MM.1S (cell line): ENCODE measurements around the gene NBPF26.
"Not testable (repeated sequence)": the region's sequence is repeated elsewhere in the genome, so short reads cannot be mapped to it uniquely, and the experiment has no call there.

Experiments used
- CTCF ChIP-seq: fragments of 300-600 bp; sonication (generic); IDR thresholded peaks from 2 replicates; pipeline ENCODE4 v1.5.1; 2016; ENCODE audit warnings: antibody characterized with exemption, low read length, mixed read lengths
- EZH2 ChIP-seq: fragments of 300-600 bp; sonication (generic); optimal IDR thresholded peaks from 2 replicates; pipeline ENCODE3; 2017; ENCODE audit warnings: low read depth, mild to moderate bottlenecking, antibody characterized with exemption, low read length, mixed read lengths
- EZH2phosphoT487 ChIP-seq: fragments of 300-600 bp; sonication (generic); IDR thresholded peaks from 2 replicates; pipeline ENCODE4 v1.6.1; 2018; ENCODE audit warnings: antibody characterized with exemption, low read length

GRCh38 chr1:120844945-120845330 lies 121.2 kb downstream of the NBPF26 start:
- not testable (repeated sequence) for TF ChIP-seq CTCF, EZH2phosphoT487, EZH2
